ENCODE data around the gene OR2T27.
"Not testable (repeated sequence)": the region's sequence is repeated elsewhere in the genome, so short reads cannot be mapped to it uniquely, and the experiment has no call there.

DNA sequence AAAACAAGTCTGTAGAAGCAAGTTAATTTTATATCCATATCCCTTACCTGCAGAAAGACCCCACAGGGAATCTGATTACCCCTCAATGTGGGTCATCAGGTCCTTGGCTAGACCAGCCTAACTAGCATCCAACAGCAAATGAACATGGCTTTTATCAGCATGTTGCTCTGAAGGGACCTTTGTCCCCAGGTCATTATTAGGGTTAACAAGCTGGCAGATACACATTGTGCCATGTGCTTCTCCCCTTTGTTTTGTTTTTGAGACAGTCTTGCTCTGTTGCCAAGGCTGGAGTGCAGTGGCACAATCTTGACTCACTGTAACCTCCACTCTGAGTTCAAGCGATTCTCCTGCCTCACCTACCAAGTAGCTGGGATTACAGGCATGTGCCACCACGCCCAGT lies 20.3 kb downstream of the OR2T27 start, which contains the start of gene OR2T11:
- TF ChIP-seq, protein P1, sequence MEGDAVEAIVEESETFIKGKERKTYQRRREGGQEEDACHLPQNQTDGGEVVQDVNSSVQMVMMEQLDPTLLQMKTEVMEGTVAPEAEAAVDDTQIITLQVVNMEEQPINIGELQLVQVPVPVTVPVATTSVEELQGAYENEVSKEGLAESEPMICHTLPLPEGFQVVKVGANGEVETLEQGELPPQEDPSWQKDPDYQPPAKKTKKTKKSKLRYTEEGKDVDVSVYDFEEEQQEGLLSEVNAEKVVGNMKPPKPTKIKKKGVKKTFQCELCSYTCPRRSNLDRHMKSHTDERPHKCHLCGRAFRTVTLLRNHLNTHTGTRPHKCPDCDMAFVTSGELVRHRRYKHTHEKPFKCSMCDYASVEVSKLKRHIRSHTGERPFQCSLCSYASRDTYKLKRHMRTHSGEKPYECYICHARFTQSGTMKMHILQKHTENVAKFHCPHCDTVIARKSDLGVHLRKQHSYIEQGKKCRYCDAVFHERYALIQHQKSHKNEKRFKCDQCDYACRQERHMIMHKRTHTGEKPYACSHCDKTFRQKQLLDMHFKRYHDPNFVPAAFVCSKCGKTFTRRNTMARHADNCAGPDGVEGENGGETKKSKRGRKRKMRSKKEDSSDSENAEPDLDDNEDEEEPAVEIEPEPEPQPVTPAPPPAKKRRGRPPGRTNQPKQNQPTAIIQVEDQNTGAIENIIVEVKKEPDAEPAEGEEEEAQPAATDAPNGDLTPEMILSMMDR (IDR thresholded peaks at IDR 0.05), result not testable (repeated sequence)
- not testable (repeated sequence) for TF ChIP-seq POLR2AphosphoS5 (IDR thresholded peaks at IDR 0.05)

All from breast epithelium (tissue), 3 donors.